ENCODE measurements around the gene HTATIP2. TPM values are rescaled to one million over a fixed set of nuclear protein-coding genes. Genes with fewer than 3 reads are reported as not detected.

HTATIP2 gene
- total and polyA plus RNA-seq, 9 of the 15 experiments (the other 6 are each of a cell fraction or from before 2014, with no cell fraction given) = 48.3 to 90.9 (median 64.4) TPM

DNA sequence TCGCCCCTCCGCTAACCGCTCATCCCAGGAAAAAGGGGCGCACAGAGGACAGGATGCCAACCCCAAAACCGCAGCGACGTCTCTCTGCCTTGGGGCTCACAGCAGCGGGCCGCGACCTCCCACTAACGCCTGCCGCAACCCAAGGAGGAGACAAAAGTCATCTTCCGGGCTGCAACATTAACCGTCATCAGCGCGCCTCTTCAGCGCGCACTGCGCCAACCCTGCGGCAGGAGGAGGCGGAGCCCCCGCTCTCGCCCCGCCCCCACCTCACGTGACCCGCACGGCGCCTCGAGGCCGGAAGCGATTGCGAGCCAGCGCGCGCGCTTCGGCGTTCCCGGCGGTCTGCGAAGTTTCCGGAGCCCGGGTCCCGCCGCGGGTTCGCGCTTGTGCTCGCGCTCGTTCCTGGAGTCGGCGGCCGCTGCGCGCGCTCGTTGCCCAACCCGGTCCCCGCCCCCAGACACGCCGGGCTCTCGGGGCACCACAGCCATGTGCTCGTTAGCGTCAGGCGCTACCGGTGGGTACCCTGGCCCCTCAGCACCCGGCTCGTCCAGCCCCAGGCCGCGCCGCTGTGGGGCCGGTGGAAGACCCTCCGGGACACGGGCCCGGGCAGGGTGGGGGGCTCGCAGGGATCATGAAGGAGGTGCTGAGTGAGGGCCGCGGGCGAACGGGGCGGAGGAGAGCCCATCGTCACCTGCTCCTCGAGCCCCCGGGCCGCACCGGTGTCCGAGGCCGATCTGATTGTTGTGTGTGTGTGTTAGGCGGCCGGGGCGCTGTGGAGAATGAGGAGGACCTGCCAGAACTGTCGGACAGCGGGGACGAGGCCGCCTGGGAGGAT, 24.0 kb downstream of the HTATIP2 start, which contains the start of gene PRMT3 (continued):
- TF ChIP-seq VEZF1 (CRISPR knock-in tag; IDR thresholded peaks at IDR 0.05) (peak; percentile 76), ZNF24 (IDR thresholded peaks at IDR 0.05) (no peak; the same call in none of the 2 replicates), NBN (IDR thresholded peaks at IDR 0.05; ENCODE audit: low read depth) (peak; percentile 96), TEAD1 (CRISPR knock-in tag; IDR thresholded peaks at IDR 0.05) (peak in 1 of 2 experiments; percentile 66; a peak in 1 of 4 replicates), HNRNPK (IDR thresholded peaks at IDR 0.05; ENCODE audit: low read depth, low read length, poor library complexity, severe bottlenecking) (no peak), HMG20B (CRISPR knock-in tag; IDR thresholded peaks at IDR 0.05) (no peak), ZNF124 (CRISPR knock-in tag; IDR thresholded peaks at IDR 0.05) (no peak), WHSC1 (IDR thresholded peaks at IDR 0.05; ENCODE audit: low read length) (no peak), RB1 (IDR thresholded peaks at IDR 0.05; ENCODE audit: low read depth) (peak; percentile 84), BMI1 (IDR thresholded peaks at IDR 0.05; ENCODE audit: low read length) (no peak), ZNF584 (CRISPR knock-in tag; IDR thresholded peaks at IDR 0.05; ENCODE audit: low read depth) (peak; percentile 72), E2F6 (IDR thresholded peaks at IDR 0.05; ENCODE audit: borderline replicate concordance in 1 of 2, extremely low read depth in 1 of 2, insufficient read depth in 1 of 2, insufficient read length in 1 of 2, low read depth in 1 of 2, low read length in 1 of 2, poor library complexity in 1 of 2, severe bottlenecking in 1 of 2) (peak; percentile 67 to 86), ZNF707 (CRISPR knock-in tag; conservative IDR thresholded peaks at IDR 0.05) (no peak), ZEB2 (IDR thresholded peaks at IDR 0.05) (no peak), DMBX1 (CRISPR knock-in tag; IDR thresholded peaks at IDR 0.05; ENCODE audit: borderline replicate concordance) (peak; percentile 41; the same call in 1 of the 2 replicates), ATF1 (CRISPR knock-in tag; IDR thresholded peaks at IDR 0.05) (peak; percentile 78), ATF1 (tag; IDR thresholded peaks at IDR 0.05) (peak; percentile 99), MTA2 (IDR thresholded peaks at IDR 0.05; ENCODE audit: low read depth) (no peak), CSDE1 (IDR thresholded peaks at IDR 0.05) (peak in 1 of 2 experiments; percentile 83; a peak in 2 of 4 replicates)
- TF ChIP-seq, protein P1, sequence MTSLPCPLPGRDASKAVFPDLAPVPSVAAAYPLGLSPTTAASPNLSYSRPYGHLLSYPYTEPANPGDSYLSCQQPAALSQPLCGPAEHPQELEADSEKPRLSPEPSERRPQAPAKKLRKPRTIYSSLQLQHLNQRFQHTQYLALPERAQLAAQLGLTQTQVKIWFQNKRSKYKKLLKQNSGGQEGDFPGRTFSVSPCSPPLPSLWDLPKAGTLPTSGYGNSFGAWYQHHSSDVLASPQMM (CRISPR knock-in tag; IDR thresholded peaks at IDR 0.05) = no peak
- TF ChIP-seq, protein P2, sequence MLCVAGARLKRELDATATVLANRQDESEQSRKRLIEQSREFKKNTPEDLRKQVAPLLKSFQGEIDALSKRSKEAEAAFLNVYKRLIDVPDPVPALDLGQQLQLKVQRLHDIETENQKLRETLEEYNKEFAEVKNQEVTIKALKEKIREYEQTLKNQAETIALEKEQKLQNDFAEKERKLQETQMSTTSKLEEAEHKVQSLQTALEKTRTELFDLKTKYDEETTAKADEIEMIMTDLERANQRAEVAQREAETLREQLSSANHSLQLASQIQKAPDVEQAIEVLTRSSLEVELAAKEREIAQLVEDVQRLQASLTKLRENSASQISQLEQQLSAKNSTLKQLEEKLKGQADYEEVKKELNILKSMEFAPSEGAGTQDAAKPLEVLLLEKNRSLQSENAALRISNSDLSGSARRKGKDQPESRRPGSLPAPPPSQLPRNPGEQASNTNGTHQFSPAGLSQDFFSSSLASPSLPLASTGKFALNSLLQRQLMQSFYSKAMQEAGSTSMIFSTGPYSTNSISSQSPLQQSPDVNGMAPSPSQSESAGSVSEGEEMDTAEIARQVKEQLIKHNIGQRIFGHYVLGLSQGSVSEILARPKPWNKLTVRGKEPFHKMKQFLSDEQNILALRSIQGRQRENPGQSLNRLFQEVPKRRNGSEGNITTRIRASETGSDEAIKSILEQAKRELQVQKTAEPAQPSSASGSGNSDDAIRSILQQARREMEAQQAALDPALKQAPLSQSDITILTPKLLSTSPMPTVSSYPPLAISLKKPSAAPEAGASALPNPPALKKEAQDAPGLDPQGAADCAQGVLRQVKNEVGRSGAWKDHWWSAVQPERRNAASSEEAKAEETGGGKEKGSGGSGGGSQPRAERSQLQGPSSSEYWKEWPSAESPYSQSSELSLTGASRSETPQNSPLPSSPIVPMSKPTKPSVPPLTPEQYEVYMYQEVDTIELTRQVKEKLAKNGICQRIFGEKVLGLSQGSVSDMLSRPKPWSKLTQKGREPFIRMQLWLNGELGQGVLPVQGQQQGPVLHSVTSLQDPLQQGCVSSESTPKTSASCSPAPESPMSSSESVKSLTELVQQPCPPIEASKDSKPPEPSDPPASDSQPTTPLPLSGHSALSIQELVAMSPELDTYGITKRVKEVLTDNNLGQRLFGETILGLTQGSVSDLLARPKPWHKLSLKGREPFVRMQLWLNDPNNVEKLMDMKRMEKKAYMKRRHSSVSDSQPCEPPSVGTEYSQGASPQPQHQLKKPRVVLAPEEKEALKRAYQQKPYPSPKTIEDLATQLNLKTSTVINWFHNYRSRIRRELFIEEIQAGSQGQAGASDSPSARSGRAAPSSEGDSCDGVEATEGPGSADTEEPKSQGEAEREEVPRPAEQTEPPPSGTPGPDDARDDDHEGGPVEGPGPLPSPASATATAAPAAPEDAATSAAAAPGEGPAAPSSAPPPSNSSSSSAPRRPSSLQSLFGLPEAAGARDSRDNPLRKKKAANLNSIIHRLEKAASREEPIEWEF (CRISPR knock-in tag; IDR thresholded peaks at IDR 0.05) = peak; percentile 40; the same call in 1 of the 2 replicates

All from K562 (cell line).